GM03348 (cell line): ENCODE results near the gene PIK3R3.
A peak's percentile ranks its signal among the peaks of the same experiment; 100 is the strongest.

Experiments
- DNase-seq: peaks from one replicate; pipeline ENCODE4 v3.0.0; 2012; ENCODE audit warnings: low spot score

PIK3R3 gene

DNA sequence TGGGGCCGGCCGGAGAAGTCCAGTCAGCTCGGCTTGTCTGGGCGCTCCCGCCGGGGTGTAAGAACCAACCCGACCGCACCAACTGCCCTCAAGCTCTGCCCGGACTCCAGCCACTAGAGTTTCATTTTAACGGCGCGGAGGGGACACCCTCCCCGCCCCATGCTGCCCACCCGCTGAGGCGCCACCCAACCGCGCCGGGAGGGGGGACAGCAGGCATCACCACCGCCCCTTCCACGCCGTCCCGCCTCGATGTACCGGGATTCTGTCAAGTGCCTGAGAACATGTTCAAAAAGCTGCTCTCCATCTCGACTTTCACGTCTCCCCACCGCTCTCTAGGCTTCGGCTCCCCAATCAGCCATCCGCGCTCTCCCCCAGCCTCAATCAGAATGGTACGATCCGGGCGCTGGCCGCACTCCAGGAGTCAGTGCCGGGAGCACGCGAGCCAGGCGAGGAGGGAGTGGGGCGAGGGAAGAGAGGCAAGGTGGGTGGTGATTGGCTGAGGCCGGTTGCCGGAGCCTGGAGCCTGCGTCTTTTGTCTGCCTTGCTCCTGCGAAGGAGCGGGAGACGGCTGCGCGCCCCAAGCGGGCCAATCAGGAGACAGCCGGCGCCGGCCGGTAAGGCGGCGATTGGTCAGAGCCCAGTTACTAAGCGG is at the start of gene PIK3R3:
TSS of gene PIK3R3 (minus strand) at position 101 of the 652 bp plus-strand sequence. CDS start 677 bp downstream, outside the sequence.
- DNase-seq = peak; percentile 99

DNA sequence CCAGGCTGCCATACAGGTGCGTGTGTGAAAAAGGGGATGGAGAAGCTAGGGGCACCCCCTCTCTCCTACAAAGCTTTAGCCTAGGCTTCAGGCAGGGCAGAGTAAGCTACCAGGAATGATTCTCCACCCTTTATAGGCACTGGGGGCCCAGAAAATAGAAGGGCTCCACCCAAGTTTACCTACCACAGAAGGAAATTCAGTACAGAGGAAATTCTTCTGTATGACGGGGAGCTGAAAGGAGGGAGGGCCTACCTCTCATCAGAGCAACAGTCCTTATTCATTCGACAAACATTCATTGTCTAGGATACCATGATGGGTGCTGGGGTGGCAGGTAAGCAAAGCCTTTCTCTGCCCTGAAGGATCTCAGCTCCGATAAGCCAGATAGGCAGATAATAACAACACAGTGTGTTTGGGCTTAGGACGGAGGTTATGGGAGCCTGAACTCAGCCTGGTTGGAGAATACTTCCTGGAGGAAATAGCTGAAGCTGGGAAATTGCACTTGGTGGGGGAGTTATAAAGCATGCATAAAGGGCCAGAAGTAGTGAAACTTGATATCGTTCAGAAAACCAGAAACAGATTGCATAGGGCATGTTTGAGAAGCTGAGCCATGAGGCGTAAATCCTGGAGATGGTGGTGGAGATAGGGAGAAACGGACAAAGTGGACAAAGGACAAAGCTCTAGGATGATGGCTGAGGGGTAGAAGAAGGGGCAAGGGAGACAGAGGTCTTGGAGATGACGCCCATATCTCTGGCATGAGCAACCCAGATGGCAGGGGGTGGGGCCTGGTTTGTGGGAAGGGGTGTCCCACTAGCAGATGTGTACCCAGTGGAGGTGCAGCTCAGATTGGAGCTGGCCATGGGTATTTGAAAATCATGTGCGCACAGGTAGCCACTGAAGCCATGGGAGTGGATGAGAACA is 49.2 kb upstream of the PIK3R3 start:
- peak; percentile 48 for DNase-seq

DNA sequence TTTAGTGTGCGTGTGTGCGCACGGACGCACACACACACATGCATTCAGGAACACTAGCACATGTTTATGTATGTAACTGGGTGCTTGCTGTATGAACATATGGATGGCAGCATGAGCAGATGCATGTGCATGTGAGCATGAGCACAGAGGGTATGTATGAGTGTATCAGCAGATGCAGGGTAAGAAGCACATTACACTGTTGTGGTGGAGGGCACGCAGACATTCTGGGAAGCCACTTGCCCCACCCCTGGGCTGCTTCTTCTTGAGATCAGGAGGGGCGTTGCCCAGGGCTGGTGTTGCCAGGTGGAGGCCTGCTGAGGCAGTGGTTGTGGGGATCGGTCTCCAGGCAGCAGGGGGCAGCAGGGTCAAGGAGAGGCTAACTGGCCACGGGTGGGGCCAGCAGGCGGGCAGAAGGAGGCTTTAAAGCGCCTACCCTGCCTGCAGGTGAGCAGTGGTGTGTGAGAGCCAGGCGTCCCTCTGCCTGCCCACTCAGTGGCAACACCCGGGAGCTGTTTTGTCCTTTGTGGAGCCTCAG is 47.7 kb upstream of the PIK3R3 start:
- no peak for DNase-seq

DNA sequence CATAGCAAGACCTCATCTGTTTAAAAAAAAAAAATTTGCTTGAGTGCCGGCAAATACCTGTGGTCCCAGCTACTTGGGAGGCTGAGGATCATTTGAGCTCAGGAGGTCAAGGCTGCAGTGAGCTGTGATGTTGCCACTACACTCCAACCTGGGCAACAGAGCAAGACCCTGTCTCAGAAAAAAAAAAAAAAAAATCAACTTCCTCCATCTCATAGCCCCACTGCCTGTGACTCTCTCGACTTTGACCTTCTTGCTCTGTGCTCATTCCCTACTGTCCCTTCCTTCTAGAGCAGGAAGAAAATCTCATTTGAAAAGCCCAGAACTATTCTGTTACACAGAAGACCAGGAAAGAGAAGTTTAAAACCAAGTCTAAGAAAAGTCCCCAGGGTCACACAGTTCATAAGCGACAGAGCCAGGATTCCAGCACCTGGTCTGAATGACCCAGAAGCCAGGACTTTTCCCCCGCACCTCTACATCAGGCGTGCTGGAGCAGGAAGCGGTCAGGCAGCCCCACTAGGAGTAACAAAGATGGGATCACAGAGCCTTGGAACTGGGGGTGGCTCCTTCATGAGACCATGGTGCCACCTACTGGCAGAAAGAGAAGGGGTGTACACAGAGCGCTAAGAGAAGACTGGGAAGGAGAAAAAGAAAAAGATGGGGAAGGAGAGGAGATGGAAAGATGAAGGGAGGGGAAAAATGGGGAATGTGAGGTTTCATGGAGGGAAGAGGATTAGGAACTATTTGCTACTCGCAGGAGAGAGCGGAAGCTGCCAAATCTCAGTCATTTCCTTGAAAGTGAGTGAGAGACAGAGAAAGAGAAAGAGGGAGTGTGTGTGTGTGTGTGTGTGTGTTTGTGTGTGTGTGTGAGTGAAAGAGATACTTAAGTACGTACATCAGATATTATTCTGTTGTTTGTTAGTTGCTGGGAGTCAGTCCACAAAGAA is 47.0 kb upstream of the PIK3R3 start:
- peak; percentile 92 for DNase-seq

DNA sequence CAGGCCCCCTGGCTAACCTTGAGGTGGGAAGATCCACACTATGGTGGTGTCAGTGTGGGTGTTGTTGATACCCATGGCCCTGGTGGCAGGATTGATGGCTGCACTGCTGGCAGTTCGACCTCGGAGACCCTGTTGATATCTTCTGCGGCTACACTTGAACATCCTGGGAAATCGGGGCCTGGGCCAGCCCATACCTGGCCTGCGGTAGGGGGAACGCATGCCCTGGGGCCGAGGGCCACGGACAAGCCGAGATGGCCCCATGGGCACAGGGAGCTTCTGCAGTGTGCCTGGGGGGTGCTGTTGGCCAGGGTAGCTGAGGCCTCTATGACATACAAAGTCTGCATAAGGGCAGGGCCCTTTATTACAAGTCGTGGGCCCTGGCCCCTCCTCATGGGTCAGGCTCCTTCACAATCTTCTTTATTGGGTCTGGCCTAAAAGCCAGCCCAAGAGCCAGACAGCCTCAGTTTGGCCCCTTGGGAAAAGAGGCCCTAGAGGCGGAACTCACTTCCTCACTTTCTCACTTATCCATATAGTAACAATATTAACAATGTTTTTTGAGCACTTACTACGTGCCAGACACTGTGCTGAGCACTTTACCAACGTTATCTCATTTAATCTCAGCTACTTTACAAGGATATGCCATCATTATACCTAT is 43.9 kb upstream of the PIK3R3 start, which contains the start of gene P3R3URF:
TSS of gene P3R3URF (minus strand) at position 278 of the 655 bp plus-strand sequence. CDS start at position 261, 17 bp downstream.
- no peak for DNase-seq

DNA sequence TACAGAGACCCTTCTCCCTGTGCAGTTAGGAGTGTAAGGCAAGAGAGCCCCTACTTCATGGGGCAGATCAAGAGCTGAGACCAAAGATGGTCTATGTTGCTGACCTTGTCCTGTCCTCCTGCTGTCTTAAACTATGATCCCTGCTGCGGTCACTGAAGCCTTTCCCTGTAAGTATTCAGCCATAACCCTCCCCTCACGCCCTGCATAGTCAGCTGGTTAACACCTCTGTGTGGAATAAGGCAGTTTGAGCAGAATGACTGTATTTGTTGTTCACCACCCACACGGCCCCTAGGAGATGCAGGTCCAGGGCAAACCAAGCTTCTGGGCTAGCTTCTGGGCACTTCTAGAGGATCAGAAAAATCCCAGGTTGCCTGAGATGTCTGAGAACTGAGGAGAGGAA is 42.8 kb upstream of the PIK3R3 start:
- no peak for DNase-seq

DNA sequence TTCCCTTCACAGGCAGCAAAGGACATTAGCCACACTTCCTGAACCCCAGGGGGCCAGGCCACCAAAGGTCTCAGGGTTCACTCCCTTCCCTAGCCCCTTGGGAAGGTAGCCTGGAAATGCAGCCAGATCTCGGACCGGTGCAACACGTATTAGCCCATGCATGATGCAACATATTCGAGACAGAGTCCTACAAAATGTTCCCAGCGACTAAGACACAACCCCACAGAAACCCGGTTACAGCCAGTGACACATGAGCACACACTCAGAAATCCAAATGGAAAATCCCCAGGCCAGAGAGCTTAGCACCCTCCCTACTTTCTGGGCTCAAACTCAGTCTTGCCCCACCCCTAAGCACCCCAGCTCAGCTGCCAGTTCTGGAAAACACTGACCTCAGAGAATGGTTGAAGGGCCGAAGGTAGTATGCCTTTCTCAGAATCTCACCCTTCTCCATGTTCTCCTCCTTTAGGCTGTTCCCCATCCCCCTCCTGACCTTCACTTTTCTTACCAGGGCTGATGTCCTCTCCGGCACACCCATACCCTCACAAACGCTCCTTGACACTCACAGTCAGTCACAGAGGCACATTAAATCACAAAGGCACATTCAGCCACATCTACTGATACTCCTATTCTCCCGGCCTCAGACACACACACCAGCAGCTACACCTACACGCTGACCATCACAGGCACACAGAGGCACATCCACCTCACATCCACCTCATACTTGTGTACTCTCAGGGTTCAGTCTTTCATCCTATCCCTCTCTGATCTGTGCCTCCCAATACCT is 42.2 kb upstream of the PIK3R3 start, which contains the start of gene TSPAN1:
TSS of gene TSPAN1 (plus strand) at position 640 of the 784 bp plus-strand sequence. CDS start 6,021 bp downstream, outside the sequence.
- peak; percentile 65 for DNase-seq

DNA sequence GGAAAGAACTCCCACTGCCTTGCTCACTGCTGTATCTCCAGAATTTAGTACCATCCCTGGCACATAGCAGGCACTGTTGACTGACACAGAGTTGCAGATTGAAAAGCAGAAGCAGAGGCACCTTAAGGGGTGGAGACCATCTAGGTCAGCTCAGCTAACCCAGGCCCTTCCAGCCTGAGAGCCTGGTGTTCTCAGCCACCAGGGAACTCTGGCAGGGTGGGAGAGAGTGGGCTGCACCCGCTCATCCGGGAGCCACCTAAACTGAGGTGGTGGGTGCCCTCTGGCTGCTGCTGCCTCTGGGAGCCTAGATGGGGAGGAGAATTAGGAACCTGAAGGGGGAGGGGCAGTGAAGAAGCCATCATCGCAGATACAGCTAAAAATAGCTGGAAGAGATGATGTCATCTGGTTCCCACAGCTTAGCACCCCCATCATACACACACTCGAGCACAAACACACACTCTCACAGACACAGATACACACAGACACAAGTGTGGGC is 41.0 kb upstream of the PIK3R3 start:
- peak; percentile 36 for DNase-seq

DNA sequence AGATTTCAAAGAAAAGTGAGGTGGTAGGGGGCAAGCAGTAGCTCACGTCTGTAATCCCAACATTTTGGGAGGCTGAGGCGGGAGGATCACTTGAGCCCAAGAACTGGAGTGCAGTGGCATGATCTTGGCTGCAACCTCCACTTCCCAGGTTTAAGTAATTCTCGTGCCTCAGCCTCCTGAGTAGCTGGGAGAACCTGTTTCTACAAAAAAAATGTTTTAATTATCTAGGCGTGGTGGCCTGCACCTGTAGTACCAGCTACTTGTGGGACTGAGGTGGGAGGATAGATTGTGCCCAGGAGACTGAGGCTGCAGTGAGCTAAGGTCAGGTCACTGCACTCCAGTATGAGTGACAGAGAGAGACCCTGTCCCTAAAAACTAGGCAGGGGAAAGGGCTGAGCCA is 39.9 kb upstream of the PIK3R3 start:
- DNase-seq = no peak

DNA sequence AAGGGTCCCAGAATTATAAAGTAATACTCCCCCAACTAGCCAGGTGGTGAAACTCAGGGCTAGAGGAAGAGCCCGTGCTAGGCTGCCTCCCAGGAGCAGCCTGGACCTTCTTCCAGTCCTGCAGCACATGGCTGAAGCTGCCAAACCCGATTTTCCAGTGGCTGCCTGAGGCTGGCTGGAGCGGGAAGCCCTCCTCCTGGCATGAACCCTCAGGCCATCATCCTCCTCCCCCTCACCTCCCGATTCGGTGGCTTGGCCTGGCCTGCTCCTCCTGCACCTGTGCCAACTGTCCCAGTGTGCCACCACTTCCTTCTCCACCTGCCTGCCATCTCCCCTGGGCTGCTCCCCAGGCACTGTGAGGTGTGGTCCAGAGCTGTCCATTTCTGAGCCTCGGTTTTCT is 39.4 kb upstream of the PIK3R3 start:
- no peak for DNase-seq

DNA sequence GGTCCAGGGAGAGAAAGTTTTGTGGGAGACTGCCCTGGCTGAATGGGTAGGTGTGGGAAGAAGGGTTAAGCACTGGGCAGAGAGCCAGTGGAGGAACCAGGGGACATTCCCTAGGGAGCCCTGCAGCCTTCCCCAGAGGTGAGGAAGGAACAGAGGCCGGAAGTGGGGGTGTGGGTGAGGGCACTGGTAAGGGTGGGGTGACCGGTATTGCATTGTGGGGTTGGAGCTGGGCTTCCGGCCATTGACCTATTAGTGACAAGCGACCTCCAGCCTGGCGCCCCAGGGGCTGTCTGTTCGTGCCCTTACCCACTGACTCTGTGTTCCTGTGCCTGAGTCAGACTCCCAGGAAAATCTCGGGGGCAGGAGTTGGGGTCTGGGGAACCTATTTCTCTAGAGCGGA is 38.9 kb upstream of the PIK3R3 start:
- no peak for DNase-seq

DNA sequence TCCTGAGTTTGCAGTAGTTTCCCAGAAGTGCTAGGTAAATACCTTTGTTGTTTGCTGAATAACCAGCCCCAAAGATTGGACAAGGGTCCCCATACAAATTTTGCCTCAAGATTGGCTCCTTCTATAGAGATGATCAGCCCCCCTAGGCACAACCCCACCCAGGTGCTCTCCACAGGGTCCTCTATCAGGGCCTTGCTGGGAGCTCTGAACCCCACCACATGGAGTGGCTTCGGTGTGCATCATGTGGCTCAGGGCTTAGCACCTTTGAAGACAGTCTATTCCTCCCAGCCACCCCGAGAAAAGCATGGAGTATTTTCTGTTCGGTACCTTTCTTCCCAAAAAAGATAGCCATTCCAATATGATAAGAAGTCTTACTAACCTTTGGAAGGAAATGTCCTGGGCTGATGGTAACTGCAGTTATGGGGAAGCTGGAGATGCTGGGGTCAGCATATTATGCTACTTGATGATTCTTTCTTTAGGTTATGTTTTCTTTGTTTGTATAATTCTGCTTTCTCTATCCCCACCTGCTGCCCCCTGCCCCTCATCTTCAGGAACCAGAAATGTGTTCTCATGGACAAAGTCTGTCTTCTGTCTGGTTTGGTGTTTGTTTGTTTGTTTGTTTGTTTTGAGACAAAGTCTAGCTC is 37.5 kb upstream of the PIK3R3 start:
- DNase-seq = no peak

DNA sequence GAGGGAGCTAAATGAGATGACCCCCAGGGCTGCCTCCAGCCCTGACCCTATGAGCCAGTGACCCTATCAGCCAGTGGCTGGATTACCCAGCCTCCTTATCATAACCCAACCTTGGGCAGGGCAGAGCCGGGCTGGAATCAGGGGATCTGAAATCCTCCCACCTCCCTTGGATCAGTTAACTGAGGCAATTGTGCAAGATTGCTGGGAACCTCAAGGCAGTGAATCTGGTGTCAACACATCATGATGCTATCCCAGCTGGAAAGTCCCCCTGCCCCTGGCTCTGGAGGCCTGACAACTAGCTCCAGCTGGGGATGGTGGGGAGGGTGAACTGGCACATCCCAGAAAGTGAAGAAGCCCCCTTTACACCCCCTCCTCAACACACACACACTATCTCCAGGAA is 36.0 kb upstream of the PIK3R3 start:
- DNase-seq = no peak

DNA sequence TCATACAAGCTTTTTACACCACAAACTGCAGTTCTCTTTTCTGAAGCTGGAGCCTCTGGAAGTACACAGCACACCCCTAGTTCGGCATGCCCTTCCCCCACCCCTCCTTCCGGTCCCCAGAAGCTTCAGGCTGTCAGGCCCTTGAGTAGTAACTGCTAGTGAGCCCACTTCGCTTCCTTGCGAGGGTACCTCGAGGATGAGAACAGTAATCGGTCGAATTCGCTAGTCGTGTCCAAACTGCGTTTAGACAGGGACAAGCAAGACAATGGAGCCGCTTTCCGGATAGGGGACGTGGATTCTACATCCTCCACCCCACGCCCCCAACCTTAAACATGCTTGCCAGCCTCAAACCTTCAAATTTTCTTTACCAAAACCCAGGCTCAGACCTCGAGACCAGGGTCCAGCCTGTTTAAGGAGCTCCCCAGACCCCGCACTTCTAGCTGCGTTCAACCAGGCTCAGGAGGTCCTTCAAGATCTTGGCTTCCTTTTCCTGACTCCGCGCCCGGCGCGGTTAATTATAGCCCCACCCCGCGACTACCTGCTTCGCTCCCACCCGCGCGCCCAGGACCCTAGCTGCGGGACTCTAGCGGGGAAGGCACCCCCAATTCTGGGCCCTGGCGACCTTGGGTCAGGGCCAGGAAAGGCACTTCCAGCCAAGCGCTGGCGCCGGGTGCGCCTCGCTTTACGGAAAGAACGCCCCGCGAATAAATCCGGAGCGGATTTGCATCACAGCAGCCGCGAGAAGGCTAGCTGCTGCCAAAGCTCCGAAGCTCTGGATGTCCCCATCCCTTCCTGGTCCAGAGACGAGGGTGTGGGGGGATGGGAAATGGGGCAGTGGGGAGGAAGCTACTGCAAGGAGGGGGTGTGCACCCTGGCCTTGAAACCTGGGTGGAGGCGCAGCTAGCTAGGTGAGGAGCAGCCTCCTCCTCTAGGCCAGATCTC is 34.4 kb upstream of the PIK3R3 start:
- DNase-seq = peak; percentile 52

DNA sequence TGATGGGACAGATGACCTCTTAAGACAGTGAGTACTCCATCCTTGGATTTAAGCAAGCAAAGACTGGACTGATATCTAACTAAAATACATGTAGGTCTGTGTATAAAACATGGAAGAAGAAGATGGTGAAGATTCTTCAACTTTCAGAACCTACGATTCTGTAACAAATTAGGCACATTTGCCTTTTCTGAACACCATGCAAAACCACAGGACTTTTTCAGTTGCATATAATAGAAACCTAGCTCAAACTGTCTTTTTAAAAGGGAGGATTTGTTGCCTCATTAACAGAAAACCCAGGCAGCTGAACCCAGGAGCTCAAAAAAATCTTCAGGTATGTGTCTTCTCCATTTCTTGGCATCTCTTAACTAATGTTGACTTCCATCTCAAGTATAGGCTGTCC is 27.8 kb upstream of the PIK3R3 start:
- DNase-seq = no peak

DNA sequence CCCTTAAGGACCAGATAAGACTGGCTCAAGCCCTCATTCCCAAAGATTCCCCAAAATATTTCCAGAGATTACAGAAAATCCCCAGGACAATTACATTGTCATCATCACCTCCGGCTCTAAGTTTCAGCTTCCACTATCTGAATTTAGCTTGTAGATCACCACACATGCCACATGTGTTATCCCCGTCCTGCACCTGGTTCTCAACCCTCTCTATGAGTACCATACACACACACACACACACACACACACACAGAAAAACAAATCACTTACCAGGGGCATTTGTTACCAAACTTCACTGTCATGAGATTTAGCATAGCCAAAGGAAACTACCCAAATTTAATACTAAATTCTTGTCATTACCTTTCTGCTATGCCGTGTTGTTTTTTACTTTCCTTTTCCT is 27.1 kb upstream of the PIK3R3 start:
- no peak for DNase-seq

DNA sequence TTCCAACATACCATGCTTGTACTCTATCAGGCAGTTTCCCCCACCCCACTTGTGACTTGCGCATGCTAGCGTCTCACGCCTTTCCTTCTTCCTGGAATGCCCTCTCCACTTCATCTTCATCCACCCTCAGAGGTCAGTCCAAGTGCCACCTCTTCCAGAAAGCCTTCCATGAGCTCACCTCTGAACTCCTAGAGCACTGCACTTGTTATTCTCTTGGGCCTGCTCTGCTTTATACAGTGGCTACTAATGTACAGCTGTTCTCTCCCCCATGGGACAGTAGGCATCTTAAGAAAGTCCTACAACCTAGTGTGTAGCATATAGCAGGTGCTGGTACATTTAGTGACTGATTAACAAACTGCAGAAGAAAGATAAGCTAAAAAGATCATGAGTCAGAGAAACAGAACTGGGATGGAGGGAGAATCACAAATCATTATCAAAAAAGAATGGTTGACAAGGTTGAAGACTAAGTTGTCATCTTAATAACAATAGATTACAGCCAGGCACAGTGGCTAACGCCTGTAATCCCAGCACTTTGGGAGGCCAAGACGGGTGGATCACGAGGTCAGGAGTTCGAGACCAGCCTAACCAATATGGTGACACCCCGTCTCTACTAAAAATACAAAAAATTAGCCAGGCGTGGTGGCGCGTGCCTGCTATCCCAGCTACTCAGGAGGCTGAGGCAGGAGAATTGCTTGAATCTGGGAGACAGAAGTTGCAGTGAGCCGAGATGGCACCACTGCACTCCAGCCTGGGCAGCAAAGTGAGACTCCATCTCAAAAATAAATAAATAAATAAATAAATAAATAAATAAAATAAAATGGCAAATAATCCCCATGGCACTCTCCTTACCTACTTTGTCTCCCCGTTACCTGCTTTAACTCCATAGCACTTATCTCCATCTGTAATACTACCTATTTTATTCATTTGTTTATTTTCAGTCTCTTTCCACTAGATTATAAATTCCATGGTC is 26.2 kb upstream of the PIK3R3 start:
- DNase-seq = no peak
